Calu3 (cell line): ENCODE data around the gene GTSF1L. TPM values are rescaled to one million over a fixed set of nuclear protein-coding genes. Genes with fewer than 3 reads are reported as not detected.

Source experiments
- Bru-seq: library from RNA; stranded (reverse); fragments of 400-500 nt; gene quantifications from one replicate; lab custom pipeline; 2021; lab: Mats Ljungman, UMichigan
- BruChase-seq, 2 experiments: library from RNA; stranded (reverse); fragments of 400-500 nt; gene quantifications; one replicate each; lab custom pipeline; 2021; lab: Mats Ljungman, UMichigan
- BruUV-seq: library from RNA; stranded (reverse); fragments of 400-500 nt; replicated peaks from 2 replicates; lab custom pipeline; 2021; lab: Mats Ljungman, UMichigan
- CTCF ChIA-PET: fragments of 300-600 bp; sonication (Branson Sonifier 250); formaldehyde crosslinking; loops from one replicate; lab custom pipeline; 2022; ENCODE audit warnings: antibody characterized with exemption; lab: Charles Lee
- DNase-seq: peaks from one replicate; pipeline ENCODE4 v3.0.0; 2022
- H3K27ac Mint-ChIP-seq: one replicate; pipeline ENCODE4 v1.8.0; 2022; ENCODE audit warnings: mixed read lengths; ENCODE audit not compliant: unreplicated experiment
- H3K27me3 Mint-ChIP-seq: one replicate; pipeline ENCODE4 v1.8.0; 2022; ENCODE audit warnings: mixed read lengths; ENCODE audit not compliant: unreplicated experiment
- H3K36me3 Mint-ChIP-seq: one replicate; pipeline ENCODE4 v1.8.0; 2022; ENCODE audit warnings: mild to moderate bottlenecking, moderate library complexity, mixed read lengths; ENCODE audit not compliant: insufficient read depth, unreplicated experiment
- H3K4me1 Mint-ChIP-seq: one replicate; pipeline ENCODE4 v1.8.0; 2022; ENCODE audit warnings: mild to moderate bottlenecking, low read depth, mixed read lengths; ENCODE audit not compliant: unreplicated experiment
- H3K4me3 Mint-ChIP-seq: one replicate; pipeline ENCODE4 v1.8.0; 2022; ENCODE audit warnings: mild to moderate bottlenecking, low read depth, moderate library complexity, mixed read lengths; ENCODE audit not compliant: unreplicated experiment
- H3K9me3 Mint-ChIP-seq: one replicate; pipeline ENCODE4 v1.8.0; 2022; ENCODE audit warnings: low read depth, mixed read lengths; ENCODE audit not compliant: unreplicated experiment
- CTCF ChIP-seq: fragments of 200-600 bp; IDR thresholded peaks from one replicate; pipeline ENCODE4 v1.8.0; 2022; ENCODE audit warnings: antibody characterized with exemption; ENCODE audit not compliant: unreplicated experiment
- intact Hi-C: fragments of 100-400 bp; cut with micrococcal nuclease; formaldehyde crosslinking; loops from one replicate; pipeline ENCODE4 v1.10.0; 2022; ENCODE audit not compliant: unreplicated experiment
- long read RNA-seq: library from polyadenylated mRNA; stranded (forward); transcript quantifications from one replicate; pipeline ENCODE4 v2.0.0, GENCODE V29; 2022
- total RNA-seq: library from RNA; stranded (reverse); gene quantifications from 2 replicates; pipeline ENCODE4 v1.2.3, GENCODE V29; 2022

GTSF1L gene
- total RNA-seq = not detected in 2 replicates
- not detected for Bru-seq, nascent RNA
- not detected for BruChase-seq, experiment 1, labeled RNA remaining after a 6-hour chase
- not detected for BruChase-seq, experiment 2, labeled RNA remaining after a 2-hour chase
- long read RNA-seq = 0 reads

GRCh38 chr20:43726811-43727338 is at the start of gene GTSF1L:
Gene GTSF1L, minus strand, starts transcription at chr20:43727002. Its CDS starts 308 bp downstream, at chr20:43726694.
- TF ChIP-seq CTCF = no peak
- H3K4me1 Mint-ChIP-seq = no peaks in the 10 kb centered on the region
- DNase-seq = no peak
- no peaks in the 10 kb centered on the region for H3K9me3 Mint-ChIP-seq
- intact Hi-C loops = no loop called here
- no peak within 1 kb of the TSS for H3K27ac Mint-ChIP-seq
- H3K4me3 Mint-ChIP-seq = no peak within 1 kb of the TSS
- CTCF ChIA-PET = interaction anchor here (0.6 kb wide), 1 partner anchor 72 kb away, joined by 3 read pairs; no protein-coding TSS in a partner anchor
- no TSS peak for BruUV-seq
- H3K27me3 Mint-ChIP-seq = peaks cover 31% of the 10 kb centered on the region
- H3K36me3 Mint-ChIP-seq = no peaks in the 10 kb centered on the region

- BruUV-seq = no TSS peak
- no peaks in the 10 kb centered on the region for H3K4me1 Mint-ChIP-seq
- intact Hi-C loops = no loop called here
These were observed 48.0 kb upstream of the GTSF1L start for GRCh38 chr20:43774754-43775153.

GRCh38 chr20:43771503-43772190 is 44.8 kb upstream of the GTSF1L start:
- DNase-seq = no peak
- no peak for TF ChIP-seq CTCF
- intact Hi-C loops = no loop called here
- Mint-ChIP-seq H3K36me3 (no peaks in the 10 kb centered on the region), H3K4me1 (no peaks in the 10 kb centered on the region), H3K27ac (no peak overlapping the region), H3K4me3 (no peak overlapping the region), H3K27me3 (peaks cover 97% of the 10 kb centered on the region), H3K9me3 (no peaks in the 10 kb centered on the region)
- BruUV-seq = no TSS peak
- CTCF ChIA-PET = no interaction called here

More at GRCh38 chr20:43774754-43775153, 48.0 kb upstream of the GTSF1L start:
- Mint-ChIP-seq H3K27ac (no peak overlapping the region), H3K4me3 (no peak overlapping the region), H3K36me3 (no peaks in the 10 kb centered on the region), H3K27me3 (peaks cover 92% of the 10 kb centered on the region), H3K9me3 (peaks cover 3% of the 10 kb centered on the region)
- CTCF ChIA-PET = interaction anchor here (0.6 kb wide), 2 partner anchors 14 to 232 kb away, joined by 3 to 9 read pairs; no protein-coding TSS in a partner anchor
- no peak for TF ChIP-seq CTCF
- no peak for DNase-seq

GRCh38 chr20:43770342-43770741 is 43.5 kb upstream of the GTSF1L start:
- no peak for TF ChIP-seq CTCF
- no peak overlapping the region for H3K27ac Mint-ChIP-seq
- no peak for DNase-seq
- H3K27me3 Mint-ChIP-seq = peaks cover 100% of the 10 kb centered on the region
- H3K36me3 Mint-ChIP-seq = no peaks in the 10 kb centered on the region
- H3K4me3 Mint-ChIP-seq = no peak overlapping the region
- no peaks in the 10 kb centered on the region for H3K9me3 Mint-ChIP-seq
- no peaks in the 10 kb centered on the region for H3K4me1 Mint-ChIP-seq
- intact Hi-C loops = no loop called here
- CTCF ChIA-PET = no interaction called here
- no TSS peak for BruUV-seq
